Measurements from ENCODE around the gene PROSER2.

The PROSER2 gene

GRCh38 chr10:11794566-11794965, 28.6 kb upstream of the PROSER2 start:
- CTCF ChIA-PET, result interaction anchor here (0.5 to 1.3 kb wide), 4 partner anchors 12 to 1530 kb away, joined by 3 to 6 read pairs (median 3); no protein-coding TSS in a partner anchor
- POLR2A ChIA-PET (ENCODE audit: low non-redundant PET), result no interaction called here
- H3K27ac ChIP-seq, result peak overlapping the region; percentile 77
- no peak for TF ChIP-seq CTCF (conservative IDR thresholded peaks at IDR 0.05; ENCODE audit: low read depth)
- no peak for DNase-seq (ENCODE audit: low spot score)

- DNase-seq (ENCODE audit: low spot score), result no peak
- no peak for TF ChIP-seq CTCF (conservative IDR thresholded peaks at IDR 0.05; ENCODE audit: low read depth)
- CTCF ChIA-PET, result interaction anchor here (0.5 to 0.6 kb wide), 2 partner anchors 59 to 191 kb away, joined by 3 read pairs; no protein-coding TSS in a partner anchor
- POLR2A ChIA-PET (ENCODE audit: low non-redundant PET), result interaction anchor here (0.7 kb wide), 1 partner anchor 371 kb away, joined by 3 read pairs; no protein-coding TSS in a partner anchor
- peak overlapping the region; percentile 77; the same call in 1 of the 2 replicates for H3K27ac ChIP-seq
Measured at GRCh38 chr10:11795101-11795920, 27.8 kb upstream of the PROSER2 start.

GRCh38 chr10:11796474-11796873, 26.7 kb upstream of the PROSER2 start:
- no peak for DNase-seq (ENCODE audit: low spot score)
- CTCF ChIA-PET, result interaction anchor here (0.7 to 1.0 kb wide), 2 partner anchors 23 to 31 kb away, joined by 3 to 5 read pairs; no protein-coding TSS in a partner anchor
- no peak for TF ChIP-seq CTCF (conservative IDR thresholded peaks at IDR 0.05; ENCODE audit: low read depth)
- POLR2A ChIA-PET (ENCODE audit: low non-redundant PET), result interaction anchor here (0.7 kb wide), 2 partner anchors 39 to 40 kb away, joined by 3 to 7 read pairs; no protein-coding TSS in a partner anchor
- no peak overlapping the region for H3K27ac ChIP-seq

- CTCF ChIA-PET, result no interaction called here
- no peak for DNase-seq (ENCODE audit: low spot score)
- no peak overlapping the region for H3K27ac ChIP-seq
- POLR2A ChIA-PET (ENCODE audit: low non-redundant PET), result interaction anchor here (0.7 kb wide), 1 partner anchor 39 kb away, joined by 3 read pairs; no protein-coding TSS in a partner anchor
- no peak for TF ChIP-seq CTCF (conservative IDR thresholded peaks at IDR 0.05; ENCODE audit: low read depth)
Measured at GRCh38 chr10:11797281-11797680, 25.9 kb upstream of the PROSER2 start.

- no peak for TF ChIP-seq CTCF (conservative IDR thresholded peaks at IDR 0.05; ENCODE audit: low read depth)
- no peak for DNase-seq (ENCODE audit: low spot score)
- ChIA-PET CTCF (interaction anchor here (0.6 kb wide), 1 partner anchor 283 kb away, joined by 6 read pairs; no protein-coding TSS in a partner anchor), POLR2A (ENCODE audit: low non-redundant PET) (no interaction called here)
- no peak overlapping the region for H3K27ac ChIP-seq
Measured at GRCh38 chr10:11797847-11798633, 25.1 kb upstream of the PROSER2 start.
